Measurements from ENCODE around the gene SBF1. TPM values are rescaled to one million over a fixed set of nuclear protein-coding genes. Genes with fewer than 3 reads are reported as not detected.

SBF1 gene
- total RNA-seq, 1 donor from 2014 or later: 55.8 TPM

GRCh38 chr22:50432131-50432876 is 42.5 kb downstream of the SBF1 start:
- DNase-seq: no peak
- Histone ChIP-seq H3K4me3 (no peak overlapping the region), H3K36me3 (peaks cover 80% of the 10 kb centered on the region), H3K4me1 (no peaks in the 10 kb centered on the region), H3K27ac (replicated peaks) (no peak overlapping the region), H3K9me3 (replicated peaks) (no peaks in the 10 kb centered on the region), H3K27me3 (ENCODE audit: low read depth) (no peaks in the 10 kb centered on the region)
- TF ChIP-seq CTCF (IDR thresholded peaks at IDR 0.05; ENCODE audit: borderline replicate concordance): no peak
- intact Hi-C loops (cut with micrococcal nuclease): no loop called here

DNA sequence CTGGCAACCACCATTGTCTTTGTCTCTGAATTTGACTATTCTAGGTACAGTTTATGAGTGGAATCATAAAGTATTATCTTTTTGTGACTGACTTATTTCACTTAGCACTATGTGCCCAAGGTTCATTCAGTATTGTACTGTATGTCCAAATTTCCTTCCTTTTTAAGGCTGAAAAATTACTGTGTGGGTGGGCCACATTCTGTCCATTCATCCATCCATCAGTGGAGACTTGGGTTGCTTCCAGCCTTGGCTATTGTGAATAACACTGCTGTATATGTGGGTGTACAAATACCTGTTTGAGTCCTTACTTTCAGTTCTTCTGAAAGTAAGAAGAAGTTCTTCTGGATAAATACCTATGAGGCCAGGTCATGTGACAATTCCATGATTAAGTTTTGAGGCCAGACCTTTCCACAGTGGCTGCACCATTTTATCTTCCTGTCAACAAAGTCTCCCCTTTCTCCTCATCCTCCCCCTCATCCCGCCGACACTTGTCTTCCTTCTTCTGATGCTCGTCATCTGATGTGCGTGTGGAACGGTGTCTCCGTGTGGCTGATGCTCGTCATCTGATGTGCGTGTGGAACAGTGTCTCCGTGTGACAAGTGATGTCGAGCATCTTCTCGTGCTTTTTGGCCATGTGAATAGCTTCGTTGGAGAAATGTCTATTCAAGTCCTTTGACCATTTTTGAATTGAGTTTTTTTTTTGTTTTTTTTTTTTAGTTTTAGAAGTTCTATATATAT is 49.5 kb downstream of the SBF1 start:
- H3K36me3 ChIP-seq: peaks cover 97% of the 10 kb centered on the region

DNA sequence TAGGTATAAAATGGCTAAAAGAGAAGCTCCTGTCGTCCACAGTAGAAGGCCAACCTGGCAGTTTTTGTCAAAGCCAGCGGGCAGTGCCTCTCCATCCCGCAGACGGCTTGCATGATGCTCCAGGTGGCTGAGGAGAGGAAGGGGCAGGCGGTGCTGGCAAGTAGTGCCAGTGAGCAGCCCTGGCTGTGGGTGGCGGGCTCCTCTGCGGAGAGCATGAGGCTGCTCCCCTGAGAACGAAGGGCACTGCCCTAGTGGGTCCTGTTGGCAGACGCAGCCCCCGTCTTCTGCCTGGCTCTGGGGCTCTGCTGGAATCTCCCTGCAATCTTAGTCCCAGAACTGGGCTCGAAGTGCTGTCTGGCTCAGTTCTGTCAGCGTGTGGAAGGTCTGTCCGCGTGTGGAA is 50.9 kb downstream of the SBF1 start:
- Histone ChIP-seq H3K36me3 (peaks cover 99% of the 10 kb centered on the region), H3K27ac (replicated peaks) (no peak overlapping the region), H3K9me3 (replicated peaks) (no peaks in the 10 kb centered on the region), H3K27me3 (ENCODE audit: low read depth) (no peaks in the 10 kb centered on the region), H3K4me1 (no peaks in the 10 kb centered on the region), H3K4me3 (no peak overlapping the region)
- no peak for DNase-seq
- no peak for TF ChIP-seq CTCF (IDR thresholded peaks at IDR 0.05; ENCODE audit: borderline replicate concordance)
- intact Hi-C loops (cut with micrococcal nuclease): no loop called here

More for the DNA sequence above, 49.5 kb downstream of the SBF1 start:
- no peak for TF ChIP-seq CTCF (IDR thresholded peaks at IDR 0.05; ENCODE audit: borderline replicate concordance)
- H3K27me3 ChIP-seq (ENCODE audit: low read depth): no peaks in the 10 kb centered on the region
- no peak overlapping the region for H3K27ac ChIP-seq (replicated peaks)
- no peaks in the 10 kb centered on the region for H3K4me1 ChIP-seq
- intact Hi-C loops (cut with micrococcal nuclease): no loop called here
- no peak for DNase-seq
- no peak overlapping the region for H3K4me3 ChIP-seq
- H3K9me3 ChIP-seq (replicated peaks): no peaks in the 10 kb centered on the region

DNA sequence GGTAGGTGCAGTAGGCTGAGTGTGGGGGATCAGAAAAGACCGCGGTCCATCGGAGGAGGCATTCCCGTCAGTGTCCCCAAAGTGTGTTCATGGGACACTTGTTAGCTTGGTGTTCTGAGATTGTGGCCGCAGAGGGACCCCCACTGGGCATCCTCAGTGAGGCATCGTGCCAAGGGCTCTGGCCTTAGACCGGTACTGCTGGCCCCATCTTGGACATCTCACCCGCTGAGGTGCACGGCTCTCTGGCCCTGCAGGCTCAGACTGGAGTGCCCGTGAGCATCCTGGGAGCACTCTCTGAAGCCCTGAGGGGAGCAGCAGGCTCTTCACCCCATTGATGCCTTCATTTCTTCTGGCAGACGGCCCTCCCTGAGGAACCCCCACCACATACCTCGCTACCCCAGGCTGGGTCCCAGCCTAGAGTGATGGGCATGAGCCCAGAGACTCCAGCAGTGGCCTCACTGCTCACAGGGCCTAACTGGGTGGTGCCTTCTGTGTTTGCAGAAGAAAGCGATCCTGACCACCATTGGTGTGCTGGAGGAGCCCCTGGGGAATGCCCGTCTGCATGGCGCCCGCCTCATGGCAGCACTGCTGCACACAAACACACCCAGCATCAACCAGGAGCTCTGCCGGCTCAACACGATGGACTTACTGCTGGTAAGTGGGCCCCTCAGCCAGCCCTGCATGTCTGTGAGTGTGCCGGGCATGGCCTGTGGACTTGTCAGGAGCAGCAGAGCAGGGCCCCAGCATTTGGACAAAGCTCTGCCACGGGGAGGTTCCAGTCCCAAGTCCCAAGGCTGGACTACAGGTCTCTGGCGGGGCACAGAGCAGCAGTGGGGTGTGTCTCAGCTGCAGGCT is 51.6 kb downstream of the SBF1 start:
- no peak for DNase-seq
- Histone ChIP-seq H3K27ac (replicated peaks) (no peak overlapping the region), H3K4me1 (no peaks in the 10 kb centered on the region), H3K4me3 (no peak overlapping the region), H3K9me3 (replicated peaks) (no peaks in the 10 kb centered on the region), H3K27me3 (ENCODE audit: low read depth) (no peaks in the 10 kb centered on the region), H3K36me3 (peaks cover 99% of the 10 kb centered on the region)
- intact Hi-C loops (cut with micrococcal nuclease): no loop called here
- no peak for TF ChIP-seq CTCF (IDR thresholded peaks at IDR 0.05; ENCODE audit: borderline replicate concordance)

- intact Hi-C loops (cut with micrococcal nuclease): no loop called here
- H3K4me1 ChIP-seq: no peaks in the 10 kb centered on the region
- H3K27me3 ChIP-seq (ENCODE audit: low read depth): no peaks in the 10 kb centered on the region
- H3K9me3 ChIP-seq (replicated peaks): no peaks in the 10 kb centered on the region
- peaks cover 99% of the 10 kb centered on the region for H3K36me3 ChIP-seq
- TF ChIP-seq CTCF (IDR thresholded peaks at IDR 0.05; ENCODE audit: borderline replicate concordance): no peak
- no peak for DNase-seq
- H3K27ac ChIP-seq (replicated peaks): no peak overlapping the region
- H3K4me3 ChIP-seq: no peak overlapping the region
Observed at GRCh38 chr22:50422046-50422445, 52.8 kb downstream of the SBF1 start.
